IMR-90 (cell line): ENCODE results near the gene CCDC71. TPM values are rescaled to one million over a fixed set of nuclear protein-coding genes. Genes with fewer than 3 reads are reported as not detected.
A peak's percentile ranks its signal among the peaks of the same experiment; 100 is the strongest.

Experiments used
- ATAC-seq: fragments of 200-7000 bp; cut with Tn5 transposase; 2 replicates; pipeline ENCODE4 v1.9.1; 2020; ENCODE audit warnings: low read depth, mild to moderate bottlenecking, moderate library complexity
- BruUV-seq: library from RNA; stranded (reverse); fragments of 400-500 nt; replicated peaks from 2 replicates; lab custom pipeline; 2021; lab: Mats Ljungman, UMichigan
- CTCF ChIA-PET: fragments of 300-600 bp; formaldehyde crosslinking; extraction: SDS; loops from one replicate; lab custom pipeline; 2021; ENCODE audit warnings: antibody characterized with exemption; lab: Yijun Ruan, JAX
- POLR2A ChIA-PET: fragments of 300-600 bp; sonication (Branson Sonifier 250); formaldehyde crosslinking; loops from one replicate; lab custom pipeline; 2022; ENCODE audit warnings: antibody characterized with exemption; ENCODE audit not compliant: unreplicated experiment; lab: Charles Lee
- DNase-seq: peaks from one replicate; pipeline ENCODE4 v3.0.0; 2013
- H2AFZ ChIP-seq: replicated peaks from 2 replicates; pipeline ENCODE3; 2013; ENCODE audit warnings: low read length, mild to moderate bottlenecking; ENCODE audit not compliant: poor library complexity
- H2AK5ac ChIP-seq: 2 replicates; pipeline ENCODE4 v1.6.1; 2013; ENCODE audit warnings: low read depth, low read length, inconsistent platforms
- H2AK9ac ChIP-seq: replicated peaks from 2 replicates; pipeline ENCODE3; 2013; ENCODE audit warnings: mild to moderate bottlenecking, low read depth, low read length, moderate library complexity; ENCODE audit not compliant: poor library complexity
- H2BK120ac ChIP-seq: 2 replicates; pipeline ENCODE4 v1.6.1; 2013; ENCODE audit warnings: low read depth, low read length, inconsistent platforms
- H2BK15ac ChIP-seq: 3 replicates; pipeline ENCODE4 v1.6.1; 2013; ENCODE audit warnings: low read depth, low read length, inconsistent platforms
- H2BK20ac ChIP-seq: 2 replicates; pipeline ENCODE4 v1.6.1; 2013; ENCODE audit warnings: low read depth, mild to moderate bottlenecking, inconsistent platforms, low read length, moderate library complexity
- H2BK5ac ChIP-seq: 2 replicates; pipeline ENCODE4 v1.6.1; 2013; ENCODE audit warnings: mild to moderate bottlenecking, low read depth, low read length, inconsistent platforms; ENCODE audit not compliant: poor library complexity, severe bottlenecking
- H3K14ac ChIP-seq: replicated peaks from 2 replicates; pipeline ENCODE4 v1.6.1; 2013; ENCODE audit warnings: low read depth, low read length, inconsistent platforms
- H3K18ac ChIP-seq: 2 replicates; pipeline ENCODE4 v1.6.1; 2013; ENCODE audit warnings: low read depth, low read length, control low read depth
- H3K23ac ChIP-seq: 2 replicates; pipeline ENCODE4 v1.6.1; 2013; ENCODE audit warnings: low read depth, low read length, inconsistent platforms
- H3K27ac ChIP-seq: 2 replicates; pipeline ENCODE4 v1.5.1; 2013; ENCODE audit warnings: mild to moderate bottlenecking, control low read depth, low read length; ENCODE audit not compliant: insufficient read depth
- H3K27me3 ChIP-seq: 2 replicates; pipeline ENCODE4 v1.6.1; 2013; ENCODE audit warnings: low read length; ENCODE audit not compliant: control insufficient read depth, insufficient read depth
- H3K36me3 ChIP-seq: 2 replicates; pipeline ENCODE4 v1.6.1; 2013; ENCODE audit warnings: low read length, mixed read lengths; ENCODE audit not compliant: control insufficient read depth, insufficient read depth
- H3K4ac ChIP-seq: 2 replicates; pipeline ENCODE4 v1.6.1; 2013; ENCODE audit warnings: low read depth, low read length, inconsistent platforms
- H3K4me1 ChIP-seq: 2 replicates; pipeline ENCODE4 v1.6.1; 2013; ENCODE audit warnings: low read length, mixed read lengths; ENCODE audit not compliant: control insufficient read depth, insufficient read depth
- H3K4me2 ChIP-seq: 2 replicates; pipeline ENCODE4 v1.6.1; 2013; ENCODE audit warnings: low read depth, mild to moderate bottlenecking, control low read depth, low read length, moderate library complexity
- H3K4me3 ChIP-seq: 2 replicates; pipeline ENCODE4 v1.5.1; 2013; ENCODE audit warnings: low read depth, mild to moderate bottlenecking, control low read depth, low read length, moderate library complexity; ENCODE audit not compliant: insufficient read depth
- H3K56ac ChIP-seq: 2 replicates; pipeline ENCODE4 v1.6.1; 2013; ENCODE audit warnings: low read length, inconsistent platforms; ENCODE audit not compliant: insufficient read depth; ENCODE audit errors: extremely low read depth
- H3K79me1 ChIP-seq, 2 experiments: 2 replicates each; pipeline ENCODE4 v1.6.1; 2013; ENCODE audit warnings: low read length in 2 of 2, inconsistent platforms in 1 of 2, low read depth in 1 of 2
- H3K9ac ChIP-seq: 2 replicates; pipeline ENCODE4 v1.6.1; 2013; ENCODE audit warnings: low read depth, low read length, control low read depth
- H3K9me1 ChIP-seq: 2 replicates; pipeline ENCODE4 v1.6.1; 2013; ENCODE audit warnings: low read length, inconsistent platforms; ENCODE audit not compliant: insufficient read depth
- H3K9me3 ChIP-seq: 2 replicates; pipeline ENCODE4 v1.6.1; 2013; ENCODE audit warnings: low read length; ENCODE audit not compliant: control insufficient read depth, insufficient read depth
- H4K20me1 ChIP-seq: 2 replicates; pipeline ENCODE4 v1.6.1; 2013; ENCODE audit warnings: low read length, inconsistent platforms; ENCODE audit not compliant: insufficient read depth
- H4K5ac ChIP-seq: 2 replicates; pipeline ENCODE4 v1.6.1; 2013; ENCODE audit warnings: mild to moderate bottlenecking, low read depth, low read length, control low read depth
- H4K8ac ChIP-seq, 2 experiments: 2 replicates each; pipeline ENCODE4 v1.6.1; 2013; ENCODE audit warnings: low read depth in 2 of 2, low read length in 2 of 2, control low read depth in 1 of 2, inconsistent platforms in 1 of 2
- H4K91ac ChIP-seq: 2 replicates; pipeline ENCODE4 v1.6.1; 2013; ENCODE audit warnings: low read depth, low read length, inconsistent platforms; ENCODE audit not compliant: insufficient read depth
- BHLHE40 ChIP-seq: fragments of 150-350 bp; IDR thresholded peaks from 2 replicates; pipeline ENCODE4 v1.6.1; 2016; ENCODE audit warnings: mild to moderate bottlenecking, low read depth, low read length
- MXI1 ChIP-seq: IDR thresholded peaks from 2 replicates; pipeline ENCODE4 v1.6.1; 2012; ENCODE audit warnings: low read depth, mild to moderate bottlenecking, low read length, moderate library complexity, borderline replicate concordance
- WGBS, 2 experiments: methylation state at CpG; one replicate each; pipeline versions ENCODE4 v1.1.5 to v1.1.7; 2013; ENCODE audit warnings: missing lambda C conversion rate in 2 of 2; ENCODE audit not compliant: insufficient read length in 1 of 2; ENCODE audit errors: extremely low coverage in 2 of 2; 5-methylcytosine and 5-hydroxymethylcytosine counted together
- dilution Hi-C: fragments of 300-500 bp; cut with HindIII; formaldehyde crosslinking; loops from one replicate; pipeline ENCODE4 v1.14.3; 2018; ENCODE audit warnings: low sequenced_read_pairs; ENCODE audit not compliant: unreplicated experiment
- in situ Hi-C: fragments of 300-500 bp; cut with MboI; formaldehyde crosslinking; loops from 3 replicates; pipeline ENCODE4 v1.14.3; 2019; ENCODE audit warnings: low sequenced_read_pairs, inconsistent platforms, mixed read lengths
- intact Hi-C: fragments of 100-400 bp; cut with micrococcal nuclease; formaldehyde crosslinking; loops from 2 replicates; pipeline ENCODE4 v1.10.0; 2022
- polyA plus RNA-seq, 3 experiments: library from polyadenylated mRNA; depleted of rRNA; stranded (reverse); fragments of >200 nt; gene quantifications; 2 replicates each; pipeline ENCODE4 v1.2.3, GENCODE V29; 2012; ENCODE audit warnings: low replicate concordance in 1 of 3
- total RNA-seq: library from RNA; depleted of rRNA; stranded (reverse); fragments of >200 nt; gene quantifications from 2 replicates; pipeline ENCODE4 v1.2.3, GENCODE V29; 2012
- TF ChIP-seq, protein P1 (sequence below): conservative IDR thresholded peaks from 2 replicates; pipeline ENCODE4 v1.5.1; 2012; ENCODE audit warnings: mild to moderate bottlenecking, low read depth, low read length, improper control_type of control experiment

Gene CCDC71
- total and polyA plus RNA-seq, 2 of the 4 experiments (the other 2 are of a cell fraction): 29.4 to 35.9 TPM

DNA sequence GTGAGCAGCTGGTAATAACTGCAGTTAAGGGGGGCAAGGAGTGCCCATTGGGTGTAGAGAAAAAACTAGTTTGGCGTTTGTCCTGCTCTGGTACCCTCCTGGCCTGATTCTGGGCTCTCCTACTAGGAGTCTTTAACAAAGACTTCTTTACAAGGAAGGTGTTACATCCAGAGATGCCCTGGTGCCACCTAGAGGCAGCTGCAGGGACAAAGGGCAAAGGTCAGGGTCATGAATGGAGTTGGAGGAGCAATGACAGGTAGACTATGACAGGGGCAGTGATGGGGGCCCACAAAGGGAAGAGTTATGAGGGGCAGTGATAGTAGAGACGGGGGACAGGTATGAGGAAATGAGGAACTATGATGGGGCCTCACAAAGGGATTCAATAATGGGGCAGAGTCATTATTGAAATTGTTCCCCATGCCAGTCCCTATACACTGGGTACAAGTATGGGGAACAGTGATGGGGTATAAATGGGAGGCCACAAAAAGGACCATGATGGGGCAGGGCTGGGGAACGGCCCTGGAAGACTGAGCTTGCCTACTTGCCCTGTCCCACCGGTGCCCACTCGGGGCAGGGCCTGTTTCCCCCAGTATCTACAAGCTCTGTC, 7.9 kb downstream of the CCDC71 start:
- no peak; the same call in 1 of the 2 replicates for ATAC-seq
- Histone ChIP-seq H4K20me1 (peaks cover 5% of the 10 kb centered on the region; the same call in 1 of the 2 replicates), H4K8ac (no peak overlapping the region), H3K9me1 (peaks cover 7% of the 10 kb centered on the region; the same call in 1 of the 2 replicates), H2BK20ac (no peak overlapping the region), H3K23ac (no peak overlapping the region), H4K91ac (no peak overlapping the region), H3K18ac (no peak overlapping the region), H3K14ac (no peak overlapping the region), H2BK15ac (no peak overlapping the region), H2BK120ac (no peak overlapping the region), H3K9ac (no peak overlapping the region), H3K4me2 (no peak overlapping the region), H2BK5ac (no peak overlapping the region), H3K27me3 (no peaks in the 10 kb centered on the region), H2AK9ac (no peak overlapping the region), H3K27ac (no peak overlapping the region), H2AK5ac (no peak overlapping the region), H3K4me1 (no peaks in the 10 kb centered on the region), H3K9me3 (no peaks in the 10 kb centered on the region), H3K4ac (no peak overlapping the region), H3K36me3 (peaks cover 14% of the 10 kb centered on the region), H3K56ac (no peak overlapping the region), H3K79me1 (peaks cover 17 to 29% of the 10 kb centered on the region in 2 experiments), H3K4me3 (no peak overlapping the region), H4K5ac (no peak overlapping the region), H2AFZ (no peak overlapping the region)
- POLR2A ChIA-PET: no interaction called here
- CTCF ChIA-PET: interaction anchor here (0.9 kb wide), 1 partner anchor 29 kb away, joined by 3 read pairs; no protein-coding TSS in a partner anchor
- WGBS, 2 experiments: 50% methylated on average over 2 of the region's 5 CpGs; no CpG with 5 or more reads in 1 of the 2 experiments
- no peak for DNase-seq
- TF ChIP-seq BHLHE40 (no peak), MXI1 (no peak)
- TF ChIP-seq, protein P1, sequence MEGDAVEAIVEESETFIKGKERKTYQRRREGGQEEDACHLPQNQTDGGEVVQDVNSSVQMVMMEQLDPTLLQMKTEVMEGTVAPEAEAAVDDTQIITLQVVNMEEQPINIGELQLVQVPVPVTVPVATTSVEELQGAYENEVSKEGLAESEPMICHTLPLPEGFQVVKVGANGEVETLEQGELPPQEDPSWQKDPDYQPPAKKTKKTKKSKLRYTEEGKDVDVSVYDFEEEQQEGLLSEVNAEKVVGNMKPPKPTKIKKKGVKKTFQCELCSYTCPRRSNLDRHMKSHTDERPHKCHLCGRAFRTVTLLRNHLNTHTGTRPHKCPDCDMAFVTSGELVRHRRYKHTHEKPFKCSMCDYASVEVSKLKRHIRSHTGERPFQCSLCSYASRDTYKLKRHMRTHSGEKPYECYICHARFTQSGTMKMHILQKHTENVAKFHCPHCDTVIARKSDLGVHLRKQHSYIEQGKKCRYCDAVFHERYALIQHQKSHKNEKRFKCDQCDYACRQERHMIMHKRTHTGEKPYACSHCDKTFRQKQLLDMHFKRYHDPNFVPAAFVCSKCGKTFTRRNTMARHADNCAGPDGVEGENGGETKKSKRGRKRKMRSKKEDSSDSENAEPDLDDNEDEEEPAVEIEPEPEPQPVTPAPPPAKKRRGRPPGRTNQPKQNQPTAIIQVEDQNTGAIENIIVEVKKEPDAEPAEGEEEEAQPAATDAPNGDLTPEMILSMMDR: 0 out of 2 replicates have a peak, but pooled peaks have one; percentile 6
- in situ Hi-C loops: loop anchor here (25.0 kb wide), 1 partner anchor 279 kb away; the partner anchor contains the start of gene NICN1
- dilution Hi-C loops: no loop called here
- BruUV-seq: no TSS peak
- intact Hi-C loops: no loop called here
